PC-3 (cell line): ENCODE measurements around the gene RTN4RL1. TPM values are rescaled to one million over a fixed set of nuclear protein-coding genes. Genes with fewer than 3 reads are reported as not detected.

ENCODE experiments used
- ATAC-seq: fragments of 200-7000 bp; cut with Tn5 transposase; 2 replicates; pipeline ENCODE4 v1.9.1; 2020; ENCODE audit warnings: mild to moderate bottlenecking, moderate library complexity
- Bru-seq: library from RNA; stranded (reverse); fragments of 400-500 nt; gene quantifications from one replicate; lab custom pipeline; 2021; lab: Mats Ljungman, UMichigan
- BruChase-seq, 2 experiments: library from RNA; stranded (reverse); fragments of 400-500 nt; gene quantifications; one replicate each; lab custom pipeline; 2021; lab: Mats Ljungman, UMichigan
- BruUV-seq: library from RNA; stranded (reverse); fragments of 400-500 nt; replicated peaks from 2 replicates; lab custom pipeline; 2021; lab: Mats Ljungman, UMichigan
- CTCF ChIA-PET: fragments of 300-600 bp; sonication (Branson Sonifier 250); formaldehyde crosslinking; loops from one replicate; lab custom pipeline; 2022; ENCODE audit warnings: antibody characterized with exemption; lab: Charles Lee
- POLR2A ChIA-PET: fragments of 300-600 bp; sonication (Branson Sonifier 250); formaldehyde crosslinking; loops from one replicate; lab custom pipeline; 2022; ENCODE audit warnings: antibody characterized with exemption; ENCODE audit not compliant: unreplicated experiment; lab: Charles Lee
- DNase-seq: peaks from one replicate; pipeline ENCODE4 v3.0.0-alpha.2; 2015
- H2AFZ ChIP-seq: fragments of 300-600 bp; sonication (generic); 2 replicates; pipeline ENCODE4 v1.6.0; 2016; ENCODE audit warnings: antibody characterized with exemption, low read length
- H3F3A ChIP-seq: fragments of 300-600 bp; sonication (generic); one replicate; pipeline ENCODE4 v1.6.0; 2017; ENCODE audit warnings: antibody characterized with exemption, low read length, control low read depth, mild to moderate bottlenecking; ENCODE audit not compliant: unreplicated experiment
- H3K27ac ChIP-seq: fragments of 300-600 bp; sonication (generic); 2 replicates; pipeline ENCODE4 v1.5.1; 2016; ENCODE audit warnings: mild to moderate bottlenecking, low read length
- H3K27me3 ChIP-seq: fragments of 300-600 bp; sonication (generic); 2 replicates; pipeline ENCODE4 v1.6.1; 2016; ENCODE audit warnings: low read length, mixed read lengths
- H3K36me3 ChIP-seq: fragments of 300-600 bp; sonication (generic); 2 replicates; pipeline ENCODE4 v1.6.1; 2016; ENCODE audit warnings: low read depth, mixed run types, low read length, mixed read lengths
- H3K4me1 ChIP-seq: fragments of 300-600 bp; sonication (generic); 2 replicates; pipeline ENCODE4 v1.5.1; 2016; ENCODE audit warnings: low read length; ENCODE audit not compliant: insufficient read depth
- H3K4me2 ChIP-seq: fragments of 300-600 bp; sonication (generic); 2 replicates; pipeline ENCODE4 v1.6.0; 2016; ENCODE audit warnings: low read length
- H3K4me3 ChIP-seq: fragments of 300-600 bp; sonication (generic); 2 replicates; pipeline ENCODE4 v1.5.1; 2016; ENCODE audit warnings: mild to moderate bottlenecking, low read length, mixed read lengths
- H3K79me2 ChIP-seq: fragments of 300-600 bp; sonication (generic); 2 replicates; pipeline ENCODE4 v1.6.1; 2017; ENCODE audit warnings: low read length, mixed read lengths
- H3K9ac ChIP-seq: fragments of 300-600 bp; sonication (generic); 2 replicates; pipeline ENCODE4 v1.6.0; 2016; ENCODE audit warnings: mild to moderate bottlenecking, low read length
- H3K9me2 ChIP-seq: fragments of 300-600 bp; sonication (generic); replicated peaks from 2 replicates; pipeline ENCODE4 v1.6.1; 2016; ENCODE audit warnings: mixed run types, low read length, mixed read lengths
- H3K9me3 ChIP-seq: fragments of 300-600 bp; sonication (generic); 2 replicates; pipeline ENCODE4 v1.6.1; 2016; ENCODE audit warnings: low read length, mixed read lengths
- H4K20me1 ChIP-seq: fragments of 300-600 bp; sonication (generic); 2 replicates; pipeline ENCODE4 v1.6.1; 2016; ENCODE audit warnings: low read length, mixed read lengths
- EZH2 ChIP-seq: fragments of 300-600 bp; sonication (generic); IDR thresholded peaks from one replicate; pipeline ENCODE4 v1.6.1; 2017; ENCODE audit warnings: antibody characterized with exemption, mild to moderate bottlenecking, low read length; ENCODE audit not compliant: unreplicated experiment
- EZH2phosphoT487 ChIP-seq: fragments of 300-600 bp; sonication (generic); IDR thresholded peaks from 2 replicates; pipeline ENCODE4 v1.6.1; 2018; ENCODE audit warnings: mild to moderate bottlenecking, antibody characterized with exemption, low read length, borderline replicate concordance
- intact Hi-C: fragments of 100-400 bp; cut with micrococcal nuclease; formaldehyde crosslinking; loops from 2 replicates; pipeline ENCODE4 v1.9.0; 2023
- long read RNA-seq: library from polyadenylated mRNA; unstranded; transcript quantifications from one replicate; pipeline ENCODE4 v2.0.0, GENCODE V29; 2021; ENCODE audit not compliant: unreplicated experiment
- total RNA-seq: library from RNA; depleted of rRNA; stranded (reverse); fragments of >200 nt; gene quantifications from 2 replicates; pipeline ENCODE4 v1.2.3, GENCODE V29; 2014; rRNA removed
- TF ChIP-seq, protein P1 (sequence below): fragments of 300-600 bp; sonication (generic); conservative IDR thresholded peaks from 2 replicates; pipeline ENCODE4 v1.5.1; 2017; ENCODE audit warnings: antibody characterized with exemption, low read depth, mild to moderate bottlenecking, low read length

The RTN4RL1 gene
- 6.9 and 7.9 TPM in 2 replicates for total RNA-seq
- percentile 36 among the genes with signal in this experiment for Bru-seq, nascent RNA
- BruChase-seq, experiment 1, labeled RNA remaining after a 6-hour chase: percentile 39 among the genes with signal in this experiment
- percentile 31 among the genes with signal in this experiment for BruChase-seq, experiment 2, labeled RNA remaining after a 2-hour chase
- long read RNA-seq, transcript RTN4RL1-201 (2 exons, 3,625 nt): major isoform, 6 of 11 reads
- long read RNA-seq, partial matches to known transcripts: 0 of 11 reads
- long read RNA-seq, other reads (novel, unspliced or antisense): 5 of 11 reads

DNA sequence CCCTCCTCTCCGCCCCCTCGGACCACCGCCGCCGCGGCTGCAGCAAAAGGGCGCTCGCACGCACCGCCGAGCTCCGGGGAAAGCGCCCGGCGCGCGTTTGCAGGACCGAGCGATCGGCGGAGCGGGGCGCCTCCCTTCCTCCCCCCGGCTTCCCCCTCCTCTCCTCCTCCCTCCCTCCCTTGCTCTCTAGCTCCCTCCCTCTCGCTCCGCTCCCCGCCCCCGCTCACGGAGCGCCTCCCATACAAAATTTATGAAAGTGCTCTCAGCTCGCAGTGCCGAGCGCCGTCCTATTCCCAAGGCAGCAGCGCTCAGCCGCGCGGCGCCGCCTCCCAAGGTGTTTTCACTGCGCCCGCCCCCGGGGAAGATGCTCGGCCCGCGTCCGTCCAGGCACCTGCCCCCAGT, at the start of gene RTN4RL1:
TSS of gene RTN4RL1 (minus strand) at position 115 of the 402 bp plus-strand sequence. CDS start 469 bp downstream, outside the sequence.
- H3K9me2 ChIP-seq: no peaks in the 10 kb centered on the region
- BruUV-seq: no TSS peak
- POLR2A ChIA-PET: interaction anchor here (0.7 kb wide), 1 partner anchor 13 kb away, joined by 18 read pairs; no protein-coding TSS in a partner anchor
- H2AFZ ChIP-seq: peak within 1 kb of the TSS; percentile 78
- DNase-seq (peak; percentile 88), ATAC-seq (peak; percentile 41)
- no peaks in the 10 kb centered on the region for H3K36me3 ChIP-seq
- no peaks in the 10 kb centered on the region for H4K20me1 ChIP-seq
- H3K9me3 ChIP-seq: no peaks in the 10 kb centered on the region
- no peaks in the 10 kb centered on the region for H3K4me1 ChIP-seq
- H3K79me2 ChIP-seq: peaks cover 32% of the 10 kb centered on the region
- H3K4me2 ChIP-seq: peak within 1 kb of the TSS; percentile 95
- no peaks in the 10 kb centered on the region for H3K27me3 ChIP-seq
- peak within 1 kb of the TSS; percentile 76 for H3K4me3 ChIP-seq
- intact Hi-C loops: no loop called here
- H3K27ac ChIP-seq: no peak within 1 kb of the TSS
- CTCF ChIA-PET: interaction anchor here (0.6 to 2.6 kb wide), 4 partner anchors 16 to 1674 kb away, joined by 4 to 52 read pairs (median 6); no protein-coding TSS in a partner anchor
- no peak for TF ChIP-seq EZH2phosphoT487
- TF ChIP-seq EZH2: no peak
- TF ChIP-seq, protein P1, sequence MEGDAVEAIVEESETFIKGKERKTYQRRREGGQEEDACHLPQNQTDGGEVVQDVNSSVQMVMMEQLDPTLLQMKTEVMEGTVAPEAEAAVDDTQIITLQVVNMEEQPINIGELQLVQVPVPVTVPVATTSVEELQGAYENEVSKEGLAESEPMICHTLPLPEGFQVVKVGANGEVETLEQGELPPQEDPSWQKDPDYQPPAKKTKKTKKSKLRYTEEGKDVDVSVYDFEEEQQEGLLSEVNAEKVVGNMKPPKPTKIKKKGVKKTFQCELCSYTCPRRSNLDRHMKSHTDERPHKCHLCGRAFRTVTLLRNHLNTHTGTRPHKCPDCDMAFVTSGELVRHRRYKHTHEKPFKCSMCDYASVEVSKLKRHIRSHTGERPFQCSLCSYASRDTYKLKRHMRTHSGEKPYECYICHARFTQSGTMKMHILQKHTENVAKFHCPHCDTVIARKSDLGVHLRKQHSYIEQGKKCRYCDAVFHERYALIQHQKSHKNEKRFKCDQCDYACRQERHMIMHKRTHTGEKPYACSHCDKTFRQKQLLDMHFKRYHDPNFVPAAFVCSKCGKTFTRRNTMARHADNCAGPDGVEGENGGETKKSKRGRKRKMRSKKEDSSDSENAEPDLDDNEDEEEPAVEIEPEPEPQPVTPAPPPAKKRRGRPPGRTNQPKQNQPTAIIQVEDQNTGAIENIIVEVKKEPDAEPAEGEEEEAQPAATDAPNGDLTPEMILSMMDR: no peak
- H3K9ac ChIP-seq: peak within 1 kb of the TSS; percentile 61
- no peaks in the 10 kb centered on the region for H3F3A ChIP-seq

GRCh38 chr17:2074919-2075318, 49.8 kb upstream of the RTN4RL1 start:
- no peak overlapping the region for H3K27ac ChIP-seq
- CTCF ChIA-PET: no interaction called here
- H3K4me1 ChIP-seq: peaks cover 18% of the 10 kb centered on the region
- intact Hi-C loops: no loop called here
- no peaks in the 10 kb centered on the region for H3K27me3 ChIP-seq
- H3K79me2 ChIP-seq: no peaks in the 10 kb centered on the region
- no peaks in the 10 kb centered on the region for H4K20me1 ChIP-seq
- no peaks in the 10 kb centered on the region for H3F3A ChIP-seq
- POLR2A ChIA-PET: no interaction called here
- H3K4me3 ChIP-seq: no peak overlapping the region
- no peak for DNase-seq
- no peaks in the 10 kb centered on the region for H3K9me3 ChIP-seq
- no peaks in the 10 kb centered on the region for H3K36me3 ChIP-seq
- ATAC-seq: no peak
- TF ChIP-seq EZH2phosphoT487 (no peak), EZH2 (no peak)
- TF ChIP-seq, protein P1: no peak
- no peak overlapping the region for H2AFZ ChIP-seq
- H3K9ac ChIP-seq: no peak overlapping the region
- BruUV-seq: no TSS peak
- no peak overlapping the region for H3K4me2 ChIP-seq
- no peaks in the 10 kb centered on the region for H3K9me2 ChIP-seq
